OCI-LY7 (cell line): ENCODE results near the gene ZCCHC2. TPM values are rescaled to one million over a fixed set of nuclear protein-coding genes. Genes with fewer than 3 reads are reported as not detected.

Experiments
- BruUV-seq: library from RNA; stranded (reverse); fragments of 400-500 nt; replicated peaks from 2 replicates; lab custom pipeline; 2021; lab: Mats Ljungman, UMichigan
- CTCF ChIA-PET: fragments of 300-600 bp; sonication (Branson Sonifier 250); formaldehyde crosslinking; loops from one replicate; lab custom pipeline; 2022; ENCODE audit warnings: antibody characterized with exemption; ENCODE audit not compliant: unreplicated experiment; lab: Charles Lee
- POLR2A ChIA-PET: fragments of 300-600 bp; sonication (Branson Sonifier 250); formaldehyde crosslinking; loops from one replicate; lab custom pipeline; 2022; ENCODE audit warnings: antibody characterized with exemption; lab: Charles Lee
- DNase-seq: peaks from one replicate; pipeline ENCODE4 v3.0.0-alpha.2; 2015; ENCODE audit warnings: low spot score
- H2AFZ ChIP-seq: fragments of 200-600 bp; sonication (generic), shearing (Covaris generic); 2 replicates; pipeline ENCODE4 v1.6.1; 2014; ENCODE audit warnings: mild to moderate bottlenecking, antibody characterized with exemption, low read length, moderate library complexity
- H3K27ac ChIP-seq: fragments of 200-600 bp; sonication (generic); 2 replicates; pipeline ENCODE4 v1.5.1; 2014; ENCODE audit warnings: mixed run types, low read depth, mild to moderate bottlenecking, moderate library complexity, low read length, inconsistent platforms; ENCODE audit not compliant: poor library complexity, severe bottlenecking
- H3K36me3 ChIP-seq: fragments of 200-600 bp; sonication (generic); 2 replicates; pipeline ENCODE4 v1.6.1; 2014; ENCODE audit warnings: mild to moderate bottlenecking, antibody characterized with exemption, low read length, moderate library complexity, mixed read lengths; ENCODE audit not compliant: insufficient read depth
- H3K4me1 ChIP-seq: fragments of 200-600 bp; sonication (generic); 2 replicates; pipeline ENCODE4 v1.5.1; 2014; ENCODE audit warnings: mild to moderate bottlenecking, low read length; ENCODE audit not compliant: insufficient read depth, poor library complexity, severe bottlenecking
- H3K4me2 ChIP-seq: fragments of 200-600 bp; sonication (generic); 2 replicates; pipeline ENCODE4 v1.6.1; 2014; ENCODE audit warnings: mild to moderate bottlenecking, low read length
- H3K4me3 ChIP-seq: fragments of 200-600 bp; sonication (generic); 2 replicates; pipeline ENCODE4 v1.5.1; 2014; ENCODE audit warnings: mild to moderate bottlenecking, low read depth, low read length; ENCODE audit not compliant: poor library complexity, severe bottlenecking
- H3K79me2 ChIP-seq: fragments of 200-600 bp; sonication (generic); 2 replicates; pipeline ENCODE4 v1.6.1; 2016; ENCODE audit warnings: low read depth, mild to moderate bottlenecking, low read length, moderate library complexity, mixed read lengths; ENCODE audit not compliant: insufficient read depth
- H3K9me2 ChIP-seq: fragments of 200-600 bp; sonication (generic); 2 replicates; pipeline ENCODE4 v1.6.1; 2016; ENCODE audit warnings: mild to moderate bottlenecking, low read length, mixed read lengths; ENCODE audit not compliant: insufficient read depth
- H3K9me3 ChIP-seq: fragments of 200-600 bp; sonication (generic); 2 replicates; pipeline ENCODE4 v1.6.1; 2014; ENCODE audit warnings: mild to moderate bottlenecking, mixed run types, low read length, mixed read lengths
- H4K20me1 ChIP-seq: fragments of 200-600 bp; sonication (generic); 2 replicates; pipeline ENCODE4 v1.6.1; 2014; ENCODE audit warnings: mild to moderate bottlenecking, antibody characterized with exemption, low read length, moderate library complexity, mixed read lengths; ENCODE audit not compliant: insufficient read depth
- CTCF ChIP-seq: fragments of 200-600 bp; sonication (generic); conservative IDR thresholded peaks from 2 replicates; pipeline ENCODE4 v1.5.1; 2014; ENCODE audit warnings: mild to moderate bottlenecking, antibody characterized with exemption, low read length, moderate library complexity, mixed read lengths
- EZH2phosphoT487 ChIP-seq: fragments of 200-600 bp; sonication (generic); IDR thresholded peaks from 2 replicates; pipeline ENCODE4 v1.6.1; 2018; ENCODE audit warnings: low read depth, borderline replicate concordance, mild to moderate bottlenecking, mixed run types, antibody characterized with exemption, low read length, moderate library complexity, mixed read lengths
- intact Hi-C: fragments of 100-400 bp; cut with micrococcal nuclease; formaldehyde crosslinking; loops from one replicate; pipeline ENCODE4 v1.10.0; 2022; ENCODE audit not compliant: unreplicated experiment
- total RNA-seq, 2 experiments: library from RNA; depleted of rRNA in 1 of 2; stranded (reverse); fragments of >200 nt in 1 of 2; shearing (Covaris generic) in 1 of 2; gene quantifications; 2 replicates each; pipeline ENCODE4 v1.2.3, GENCODE V29; 2014 to 2022

The ZCCHC2 gene
- total RNA-seq, 2 experiments from 2014 or later = 16.9 to 17.5 TPM

GRCh38 chr18:62500174-62500573 lies 22.7 kb upstream of the ZCCHC2 start:
- no peak for DNase-seq
- H3K9me3 ChIP-seq = no peaks in the 10 kb centered on the region
- H3K4me2 ChIP-seq = no peak overlapping the region
- intact Hi-C loops = no loop called here
- POLR2A ChIA-PET = no interaction called here
- H3K36me3 ChIP-seq = no peaks in the 10 kb centered on the region
- CTCF ChIA-PET = no interaction called here
- no peaks in the 10 kb centered on the region for H3K79me2 ChIP-seq
- no peak overlapping the region for H3K27ac ChIP-seq
- H3K4me3 ChIP-seq = no peak overlapping the region
- H2AFZ ChIP-seq = no peak overlapping the region
- no TSS peak for BruUV-seq
- peaks cover under 1% of the 10 kb centered on the region for H3K4me1 ChIP-seq
- no peaks in the 10 kb centered on the region for H3K9me2 ChIP-seq
- TF ChIP-seq EZH2phosphoT487 = no peak
- no peak for TF ChIP-seq CTCF
- no peaks in the 10 kb centered on the region for H4K20me1 ChIP-seq

- intact Hi-C loops = no loop called here
- Histone ChIP-seq H3K4me3 (no peak overlapping the region), H3K79me2 (no peaks in the 10 kb centered on the region), H4K20me1 (no peaks in the 10 kb centered on the region), H3K36me3 (no peaks in the 10 kb centered on the region), H3K27ac (no peak overlapping the region), H3K9me2 (no peaks in the 10 kb centered on the region), H3K4me2 (no peak overlapping the region), H2AFZ (no peak overlapping the region), H3K4me1 (peaks cover 10% of the 10 kb centered on the region), H3K9me3 (no peaks in the 10 kb centered on the region)
- ChIA-PET CTCF (no interaction called here), POLR2A (interaction anchor here (0.6 kb wide), 1 partner anchor 12 kb away, joined by 3 read pairs; no protein-coding TSS in a partner anchor)
- DNase-seq = no peak
- no peak for TF ChIP-seq CTCF
- TF ChIP-seq EZH2phosphoT487 = no peak
- BruUV-seq = no TSS peak
These were observed 21.7 kb upstream of the ZCCHC2 start for GRCh38 chr18:62500966-62501591.

GRCh38 chr18:62505669-62506494 lies 16.9 kb upstream of the ZCCHC2 start:
- ChIA-PET POLR2A (interaction anchor here (0.6 kb wide), 2 partner anchors 109 to 228 kb away, joined by 3 read pairs; no protein-coding TSS in a partner anchor), CTCF (no interaction called here)
- Histone ChIP-seq H4K20me1 (no peaks in the 10 kb centered on the region), H3K36me3 (no peaks in the 10 kb centered on the region), H3K4me2 (peak overlapping the region; percentile 96), H3K4me1 (peaks cover 18% of the 10 kb centered on the region), H2AFZ (peak overlapping the region; percentile 97; the same call in 1 of the 2 replicates), H3K9me3 (no peaks in the 10 kb centered on the region), H3K4me3 (peak overlapping the region; percentile 61), H3K79me2 (no peaks in the 10 kb centered on the region), H3K27ac (peak overlapping the region; percentile 70), H3K9me2 (no peaks in the 10 kb centered on the region)
- intact Hi-C loops = no loop called here
- TF ChIP-seq EZH2phosphoT487 (no peak), CTCF (no peak)
- no TSS peak for BruUV-seq
- DNase-seq = peak; percentile 56
